ENCODE results near the gene SLC39A6.

DNA sequence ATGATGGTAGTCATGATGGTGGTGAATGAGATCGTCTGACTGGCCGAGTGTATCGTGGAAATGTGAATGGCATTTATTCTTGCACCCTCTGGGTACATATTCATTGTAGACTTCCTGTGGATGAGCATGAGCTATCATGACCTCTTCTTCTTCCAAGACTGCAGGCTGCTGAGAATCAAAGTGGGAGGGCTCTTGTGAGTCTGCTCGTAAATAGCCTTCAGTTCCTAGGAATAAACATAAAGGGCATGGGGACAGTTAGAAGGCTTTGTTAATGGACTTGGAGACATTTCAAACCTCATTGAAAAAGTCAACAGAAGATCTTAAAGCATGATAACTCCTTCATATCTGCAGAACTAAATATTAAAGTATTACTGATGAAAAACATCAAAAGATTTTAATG, 14.9 kb downstream of the SLC39A6 start:
- TF ChIP-seq, protein P1, sequence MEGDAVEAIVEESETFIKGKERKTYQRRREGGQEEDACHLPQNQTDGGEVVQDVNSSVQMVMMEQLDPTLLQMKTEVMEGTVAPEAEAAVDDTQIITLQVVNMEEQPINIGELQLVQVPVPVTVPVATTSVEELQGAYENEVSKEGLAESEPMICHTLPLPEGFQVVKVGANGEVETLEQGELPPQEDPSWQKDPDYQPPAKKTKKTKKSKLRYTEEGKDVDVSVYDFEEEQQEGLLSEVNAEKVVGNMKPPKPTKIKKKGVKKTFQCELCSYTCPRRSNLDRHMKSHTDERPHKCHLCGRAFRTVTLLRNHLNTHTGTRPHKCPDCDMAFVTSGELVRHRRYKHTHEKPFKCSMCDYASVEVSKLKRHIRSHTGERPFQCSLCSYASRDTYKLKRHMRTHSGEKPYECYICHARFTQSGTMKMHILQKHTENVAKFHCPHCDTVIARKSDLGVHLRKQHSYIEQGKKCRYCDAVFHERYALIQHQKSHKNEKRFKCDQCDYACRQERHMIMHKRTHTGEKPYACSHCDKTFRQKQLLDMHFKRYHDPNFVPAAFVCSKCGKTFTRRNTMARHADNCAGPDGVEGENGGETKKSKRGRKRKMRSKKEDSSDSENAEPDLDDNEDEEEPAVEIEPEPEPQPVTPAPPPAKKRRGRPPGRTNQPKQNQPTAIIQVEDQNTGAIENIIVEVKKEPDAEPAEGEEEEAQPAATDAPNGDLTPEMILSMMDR (conservative IDR thresholded peaks at IDR 0.05), result no peak
- no peak for TF ChIP-seq EZH2 (IDR thresholded peaks at IDR 0.05; ENCODE audit: low read depth)

Measured in PC-9 (cell line).